Activated T-helper 2 cell treated with anti-CD3 and anti-CD28 coated beads, Interferon-gamma antibody, Interleukin-2, Interleukin-4, amounts not matched to agents 10 μg/mL and 5 μg/mL and 100 μg/mL, durations not matched to agents 14 hours and 24 hours and 36 hours (primary cell): ENCODE data around the gene TMEM126A. TPM values are rescaled to one million over a fixed set of nuclear protein-coding genes. Genes with fewer than 3 reads are reported as not detected.
"Not testable (repeated sequence)": the region's sequence is repeated elsewhere in the genome, so short reads cannot be mapped to it uniquely, and the experiment has no call there.

Experiments used
- DNase-seq: peaks from one replicate; pipeline ENCODE4 v3.0.0; 2021; ENCODE audit warnings: low spot score
- H3K27ac Mint-ChIP-seq: one replicate; pipeline ENCODE4 v1.8.0; 2021; ENCODE audit warnings: mixed read lengths
- H3K27me3 Mint-ChIP-seq: one replicate; pipeline ENCODE4 v1.8.0; 2021; ENCODE audit warnings: low read depth, mixed read lengths
- H3K36me3 Mint-ChIP-seq: one replicate; pipeline ENCODE4 v1.8.0; 2021; ENCODE audit warnings: low read depth, mixed read lengths
- H3K4me1 Mint-ChIP-seq: one replicate; pipeline ENCODE4 v1.8.0; 2021; ENCODE audit warnings: low read depth, mixed read lengths
- H3K4me3 Mint-ChIP-seq: one replicate; pipeline ENCODE4 v1.8.0; 2021; ENCODE audit warnings: low read depth, mild to moderate bottlenecking, moderate library complexity, mixed read lengths
- H3K9me3 Mint-ChIP-seq: one replicate; pipeline ENCODE4 v1.8.0; 2021; ENCODE audit warnings: mixed read lengths
- intact Hi-C: fragments of 100-400 bp; cut with micrococcal nuclease; formaldehyde crosslinking; loops from one replicate; pipeline ENCODE4 v1.15.1; 2023
- total RNA-seq: library from RNA; stranded (reverse); gene quantifications from 2 replicates; pipeline ENCODE4 v1.2.3, GENCODE V29; 2022

TMEM126A gene
- total RNA-seq, 1 donor from 2014 or later, result 49.3 TPM

DNA sequence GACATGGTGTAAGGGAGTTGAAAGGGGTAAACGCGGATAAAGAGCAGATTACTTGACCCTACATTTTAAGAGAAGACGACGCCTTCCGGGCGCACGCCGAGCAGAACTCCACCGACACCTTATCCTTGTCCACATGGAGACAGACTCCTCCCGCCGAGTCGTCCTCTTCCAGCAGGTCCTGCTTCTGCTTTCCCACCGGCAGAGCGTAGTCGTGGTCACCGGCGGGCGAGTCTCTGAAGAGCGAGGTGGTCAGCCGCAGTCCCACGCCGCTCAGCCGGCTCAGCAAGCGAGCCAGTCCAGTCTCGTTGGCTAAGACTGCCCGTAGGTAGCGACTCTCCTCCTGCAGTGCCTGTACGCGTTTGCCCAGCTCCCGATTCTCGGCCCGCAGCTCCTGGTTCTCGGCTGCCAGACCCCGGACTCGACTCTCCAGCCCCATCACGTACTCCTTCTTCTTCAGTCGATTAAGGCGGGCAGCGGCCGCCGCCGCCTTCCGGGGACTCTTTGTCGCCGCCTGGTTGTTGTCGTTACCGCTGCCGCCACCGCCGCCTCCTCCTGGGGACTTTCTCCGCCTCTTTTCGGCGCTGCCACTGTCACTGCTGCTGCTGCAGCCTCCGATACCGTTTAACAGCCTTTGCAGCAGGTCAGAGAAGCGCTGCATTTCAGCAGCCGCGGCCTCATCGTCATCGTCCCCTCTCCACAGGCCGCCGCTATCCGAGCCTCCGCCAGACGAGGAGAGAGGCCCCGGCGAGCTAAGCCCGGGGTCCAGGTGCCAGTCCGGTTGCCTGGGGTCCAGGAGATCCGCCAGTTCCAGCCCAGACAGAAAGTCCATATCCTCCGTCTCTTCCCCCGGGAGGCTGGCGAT, 16.2 kb downstream of the TMEM126A start:
- Mint-ChIP-seq H3K9me3 (no peaks in the 10 kb centered on the region), H3K4me1 (peaks cover 38% of the 10 kb centered on the region), H3K4me3 (peak overlapping the region; percentile 99), H3K27me3 (no peaks in the 10 kb centered on the region), H3K27ac (peak overlapping the region; percentile 96), H3K36me3 (peaks cover 45% of the 10 kb centered on the region)
- intact Hi-C loops, result loop anchor here (1.0 to 5.0 kb wide), 6 partner anchors 16 to 638 kb away; partner anchors contain the start of genes EED, HIKESHI, PICALM and TMEM126B
- peak; percentile 86 for DNase-seq

DNA sequence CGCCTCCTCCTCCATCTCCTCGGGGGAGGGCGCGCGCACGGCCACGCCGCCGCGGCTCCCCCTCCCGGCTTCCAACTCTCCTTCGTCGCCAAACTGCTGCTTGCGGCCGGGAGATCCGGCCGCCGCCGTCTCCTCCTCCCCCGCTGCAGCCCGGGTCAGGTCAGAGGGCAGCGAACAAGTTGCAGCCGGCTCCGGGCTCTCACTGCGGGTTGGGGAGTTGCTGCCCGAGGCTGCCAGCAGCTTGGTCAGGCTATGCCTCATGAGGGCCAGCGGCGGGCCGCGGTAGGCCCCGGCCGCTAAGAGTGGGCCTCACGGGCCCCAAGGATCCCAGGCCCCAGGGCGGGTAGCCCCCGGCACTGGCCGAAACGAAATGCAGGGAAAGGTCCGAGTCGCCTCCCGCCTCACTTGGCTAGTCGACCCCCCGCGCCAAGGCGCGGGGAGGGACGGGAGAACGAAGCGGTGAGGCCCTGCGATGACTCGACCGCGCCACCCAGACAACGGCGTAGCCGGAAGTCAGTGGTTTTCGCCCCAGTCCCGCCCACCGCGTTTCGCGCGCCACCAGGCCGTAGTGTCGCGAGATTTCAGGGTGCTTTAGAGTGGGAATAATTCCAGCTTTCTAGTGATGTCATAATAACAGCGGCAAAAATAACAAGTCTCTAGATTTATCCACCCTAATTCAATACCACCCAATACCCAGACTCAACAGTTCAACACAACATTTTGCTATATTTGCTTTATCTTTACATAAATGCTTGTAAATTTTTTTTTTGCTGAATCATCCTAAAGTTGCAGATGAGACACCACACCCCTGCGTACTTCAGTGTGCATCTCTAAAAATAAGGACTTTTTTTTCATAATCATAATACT, 17.1 kb downstream of the TMEM126A start, which contains the start of gene CREBZF:
TSS of gene CREBZF (minus strand) at position 515 of the 867 bp plus-strand sequence. CDS start at position 261, 254 bp downstream.
- H3K9me3 Mint-ChIP-seq, result no peaks in the 10 kb centered on the region
- H3K27me3 Mint-ChIP-seq, result no peaks in the 10 kb centered on the region
- peaks cover 33% of the 10 kb centered on the region for H3K4me1 Mint-ChIP-seq
- intact Hi-C loops, result loop anchor here (1.0 to 5.0 kb wide), 7 partner anchors 37 to 637 kb away; partner anchors contain the start of genes EED, HIKESHI, PICALM and TMEM126B
- peak within 1 kb of the TSS; percentile 96 for H3K27ac Mint-ChIP-seq
- peak within 1 kb of the TSS; percentile 99 for H3K4me3 Mint-ChIP-seq
- H3K36me3 Mint-ChIP-seq, result peaks cover 38% of the 10 kb centered on the region
- peak; percentile 94 for DNase-seq

DNA sequence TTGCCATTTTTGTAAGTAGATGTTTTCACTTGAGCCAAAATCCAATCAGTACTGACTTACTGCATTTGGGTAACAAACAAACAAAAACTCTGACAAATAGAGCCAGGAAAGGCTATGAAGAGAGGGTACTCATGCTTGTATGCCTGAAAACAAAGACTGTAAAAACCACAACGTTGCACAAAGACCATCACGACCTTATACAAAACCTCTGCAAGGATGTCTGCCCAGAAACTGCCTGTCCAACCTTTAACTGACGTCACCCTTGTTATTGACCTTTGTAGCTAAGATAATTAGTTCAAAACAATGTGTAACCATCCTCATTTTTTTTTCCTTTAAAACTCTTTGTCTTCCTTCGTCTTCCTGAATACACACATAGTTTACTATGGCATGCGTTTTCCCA, 18.0 kb downstream of the TMEM126A start:
- Mint-ChIP-seq H3K27me3 (no peaks in the 10 kb centered on the region), H3K36me3 (peaks cover 30% of the 10 kb centered on the region), H3K4me1 (peaks cover 24% of the 10 kb centered on the region), H3K9me3 (no peaks in the 10 kb centered on the region), H3K27ac (peak overlapping the region; percentile 35), H3K4me3 (peak overlapping the region; percentile 31)
- DNase-seq, result no peak
- intact Hi-C loops, result loop anchor here (1.0 to 2.0 kb wide), 3 partner anchors 85 to 579 kb away; partner anchors contain the start of gene EED

DNA sequence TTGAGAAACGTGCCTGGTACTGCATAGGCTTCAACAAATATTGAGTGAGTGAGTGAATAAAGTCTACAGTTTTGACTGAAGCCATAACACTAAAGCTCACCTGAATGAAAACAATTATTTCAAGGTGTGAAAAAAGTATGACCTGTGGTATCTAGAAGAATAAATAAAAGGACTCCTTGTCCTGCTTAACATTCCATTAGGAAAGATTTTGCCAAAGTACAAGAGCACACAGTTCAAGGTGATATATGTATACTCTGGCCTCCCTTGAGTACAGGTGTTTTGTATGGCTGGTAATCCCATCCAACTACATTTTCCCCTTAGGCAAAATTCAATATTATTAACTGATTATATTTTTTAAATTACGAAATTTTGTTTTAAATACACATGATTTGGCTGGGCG, 18.9 kb downstream of the TMEM126A start:
- peaks cover 16% of the 10 kb centered on the region for H3K4me1 Mint-ChIP-seq
- no peak for DNase-seq
- no peak overlapping the region for H3K27ac Mint-ChIP-seq
- H3K9me3 Mint-ChIP-seq, result no peaks in the 10 kb centered on the region
- peaks cover 20% of the 10 kb centered on the region for H3K36me3 Mint-ChIP-seq
- intact Hi-C loops, result no loop called here
- no peaks in the 10 kb centered on the region for H3K27me3 Mint-ChIP-seq
- no peak overlapping the region for H3K4me3 Mint-ChIP-seq

DNA sequence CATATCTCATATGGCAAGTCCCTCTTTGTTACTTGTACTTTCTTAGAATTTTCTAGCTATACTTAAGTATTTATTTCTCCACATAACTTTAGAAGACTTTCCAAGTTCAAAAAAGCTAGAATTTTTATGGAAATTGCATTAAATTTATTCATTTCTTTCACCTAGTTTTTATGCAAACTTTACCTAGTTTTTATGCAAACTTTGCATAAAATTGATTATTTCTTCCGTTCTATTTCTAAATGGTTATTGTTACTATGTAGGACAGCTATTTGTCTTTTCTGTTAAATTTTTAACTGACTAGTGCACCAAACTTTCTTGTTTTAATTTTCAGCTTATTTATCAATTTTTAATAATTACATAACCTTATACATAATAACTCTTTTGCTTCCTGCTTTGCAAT, 20.4 kb downstream of the TMEM126A start:
- H3K36me3 Mint-ChIP-seq, result peaks cover 12% of the 10 kb centered on the region
- intact Hi-C loops, result no loop called here
- no peaks in the 10 kb centered on the region for H3K27me3 Mint-ChIP-seq

DNA sequence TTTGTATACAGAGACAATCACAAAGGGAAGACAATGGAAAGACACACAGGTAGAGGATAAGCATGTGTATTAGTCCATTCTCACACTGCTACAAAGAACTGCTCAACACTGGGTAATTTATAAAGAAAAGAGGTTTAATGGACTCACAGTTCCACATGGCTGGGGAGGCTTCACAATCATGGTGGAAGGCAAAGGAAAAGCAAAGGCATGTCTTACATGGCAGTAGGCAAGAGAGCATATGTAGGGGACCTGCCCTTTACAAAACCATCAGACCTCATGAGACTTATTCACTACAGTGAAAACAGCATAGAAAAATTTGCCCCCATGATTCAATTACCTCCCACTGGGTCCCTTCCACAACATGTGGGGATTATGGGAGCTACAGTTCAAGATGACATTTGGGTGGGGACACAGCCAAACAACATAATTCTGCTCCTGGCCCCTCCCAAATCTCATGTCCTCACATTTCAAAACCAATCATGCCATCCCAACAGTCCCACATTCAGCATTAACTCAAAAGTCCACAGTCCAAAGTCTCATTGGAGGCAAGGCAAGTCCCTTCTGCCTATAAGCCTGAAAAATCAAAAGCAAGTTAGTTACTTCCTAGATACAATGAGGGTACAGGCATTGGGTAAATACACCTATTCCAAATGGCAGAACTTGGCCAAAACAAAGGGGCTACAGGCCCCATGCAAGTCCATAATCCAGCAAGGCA, 23.3 kb downstream of the TMEM126A start:
- H3K4me3 Mint-ChIP-seq, H3K27me3 Mint-ChIP-seq, intact Hi-C loops, H3K27ac Mint-ChIP-seq, H3K4me1 Mint-ChIP-seq, DNase-seq, H3K36me3 Mint-ChIP-seq: not testable (repeated sequence)
- peaks cover 16% of the 10 kb centered on the region for H3K9me3 Mint-ChIP-seq

More for the DNA sequence above, 20.4 kb downstream of the TMEM126A start:
- Mint-ChIP-seq H3K4me1 (peaks cover 13% of the 10 kb centered on the region), H3K27ac (no peak overlapping the region), H3K4me3 (no peak overlapping the region), H3K9me3 (peaks cover 5% of the 10 kb centered on the region)
- DNase-seq, result no peak

DNA sequence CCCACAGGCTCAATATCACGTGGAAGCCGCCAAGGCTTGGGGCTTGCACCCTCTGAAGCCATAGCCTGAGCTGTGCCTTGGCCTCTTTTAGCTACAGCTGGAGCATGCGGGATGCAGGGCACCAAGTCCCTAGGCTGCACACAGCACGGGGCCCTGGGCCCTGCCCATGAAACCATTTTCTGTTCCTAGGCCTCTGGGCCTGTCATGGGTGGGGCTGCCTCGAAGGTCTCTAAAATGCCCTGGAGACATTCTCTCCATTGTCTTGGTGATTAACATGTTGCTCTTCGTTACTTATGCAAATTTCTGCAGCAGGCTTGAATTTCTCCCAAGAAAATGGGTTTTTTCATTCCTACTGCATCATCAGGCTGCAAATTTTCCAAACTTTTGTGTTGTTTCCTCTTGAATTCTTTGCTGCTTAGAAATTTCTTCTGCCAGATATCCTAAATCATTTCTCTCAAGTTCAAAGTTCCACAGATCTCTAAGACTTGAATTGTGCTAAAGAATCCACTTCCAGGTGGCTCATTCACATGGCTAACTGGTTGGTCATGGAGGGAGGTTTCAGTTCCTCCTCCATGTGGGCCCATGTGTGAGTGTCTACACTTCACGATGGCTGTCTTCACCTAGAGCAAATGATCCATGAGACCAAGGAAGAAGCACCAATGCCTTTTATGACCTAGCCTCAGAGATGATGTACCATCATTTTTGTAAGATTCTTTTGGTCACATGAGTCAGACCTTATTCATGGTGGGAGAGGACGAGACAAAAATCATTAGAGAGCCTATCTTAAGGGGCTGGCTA, 24.5 kb downstream of the TMEM126A start:
- Mint-ChIP-seq H3K27ac (no peak overlapping the region), H3K27me3 (no peaks in the 10 kb centered on the region), H3K4me3 (no peak overlapping the region), H3K36me3 (peaks cover 8% of the 10 kb centered on the region), H3K9me3 (peaks cover 16% of the 10 kb centered on the region), H3K4me1 (peaks cover 9% of the 10 kb centered on the region)
- no peak for DNase-seq
- intact Hi-C loops, result no loop called here

DNA sequence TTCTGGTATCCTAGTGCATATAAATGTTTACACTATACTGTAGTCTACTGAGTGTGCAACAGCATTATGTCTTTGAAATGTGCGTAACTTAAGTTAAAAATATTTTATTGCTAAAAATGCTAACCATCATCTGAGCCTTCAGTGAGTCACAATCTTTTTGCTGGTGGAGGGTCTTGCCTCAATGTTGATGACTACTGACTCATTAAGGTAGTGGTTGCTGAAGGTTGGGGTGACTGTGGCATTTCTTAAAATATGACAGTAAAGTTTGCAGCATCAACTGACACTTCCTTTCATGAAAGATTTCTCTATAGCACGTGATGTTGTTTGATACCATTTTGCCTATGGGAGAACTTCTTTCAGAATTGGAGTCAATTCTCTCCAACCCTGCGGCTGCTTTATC, 25.6 kb downstream of the TMEM126A start:
- intact Hi-C loops, result no loop called here
- Mint-ChIP-seq H3K9me3 (peaks cover 16% of the 10 kb centered on the region), H3K4me1 (peaks cover 9% of the 10 kb centered on the region), H3K27ac (no peak overlapping the region), H3K27me3 (peaks cover 2% of the 10 kb centered on the region), H3K36me3 (peaks cover 8% of the 10 kb centered on the region), H3K4me3 (no peak overlapping the region)
- DNase-seq, result no peak

DNA sequence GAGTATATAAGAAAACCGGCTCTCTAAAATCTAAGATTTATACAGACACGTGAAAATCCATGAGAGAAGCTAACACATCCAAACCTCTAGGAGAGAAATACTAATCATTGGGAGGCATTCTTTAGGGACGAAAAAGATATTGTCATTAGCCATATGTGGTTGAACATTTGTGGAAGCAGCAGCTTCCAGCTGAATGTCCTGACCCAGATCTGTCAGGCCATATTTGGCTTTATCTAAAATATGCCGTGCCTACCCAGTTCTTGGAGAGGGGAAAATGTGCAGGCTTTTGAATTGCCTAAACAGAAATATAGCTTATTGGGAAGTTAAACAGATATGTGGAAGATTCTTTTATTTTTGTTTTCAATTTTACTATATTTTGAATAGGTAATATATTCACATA, 31.8 kb downstream of the TMEM126A start:
- Mint-ChIP-seq H3K9me3 (peaks cover 5% of the 10 kb centered on the region), H3K4me1 (peaks cover 17% of the 10 kb centered on the region), H3K27ac (no peak overlapping the region), H3K27me3 (peaks cover 13% of the 10 kb centered on the region), H3K36me3 (peaks cover 7% of the 10 kb centered on the region), H3K4me3 (no peak overlapping the region)
- intact Hi-C loops, result no loop called here
- no peak for DNase-seq

DNA sequence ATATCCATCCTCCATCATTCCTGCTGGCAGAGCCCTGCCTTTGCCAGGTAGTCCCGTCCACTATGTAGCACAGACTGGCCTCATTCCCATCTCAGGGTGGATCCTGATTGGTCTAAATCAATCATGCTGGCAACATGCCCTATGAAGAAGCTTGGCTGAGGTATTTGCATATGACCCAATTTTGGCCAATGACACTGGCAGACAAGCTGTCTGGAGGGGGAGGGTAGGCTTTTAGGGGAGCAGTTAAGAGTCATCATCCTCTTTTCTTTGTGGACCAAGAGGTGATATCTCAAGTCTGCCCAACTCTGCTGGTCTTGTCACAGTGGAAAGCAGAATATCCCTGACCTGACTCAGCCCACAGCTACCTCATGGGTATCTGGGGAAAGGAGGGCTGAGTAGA, 33.1 kb downstream of the TMEM126A start:
- Mint-ChIP-seq H3K27me3 (peaks cover 13% of the 10 kb centered on the region), H3K4me1 (peaks cover 17% of the 10 kb centered on the region), H3K9me3 (no peaks in the 10 kb centered on the region), H3K4me3 (no peak overlapping the region), H3K36me3 (peaks cover 4% of the 10 kb centered on the region), H3K27ac (no peak overlapping the region)
- DNase-seq, result no peak
- intact Hi-C loops, result loop anchor here (5.0 kb wide), 1 partner anchor 54 kb away; the partner anchor contains the start of genes DLG2 and TMEM126B

DNA sequence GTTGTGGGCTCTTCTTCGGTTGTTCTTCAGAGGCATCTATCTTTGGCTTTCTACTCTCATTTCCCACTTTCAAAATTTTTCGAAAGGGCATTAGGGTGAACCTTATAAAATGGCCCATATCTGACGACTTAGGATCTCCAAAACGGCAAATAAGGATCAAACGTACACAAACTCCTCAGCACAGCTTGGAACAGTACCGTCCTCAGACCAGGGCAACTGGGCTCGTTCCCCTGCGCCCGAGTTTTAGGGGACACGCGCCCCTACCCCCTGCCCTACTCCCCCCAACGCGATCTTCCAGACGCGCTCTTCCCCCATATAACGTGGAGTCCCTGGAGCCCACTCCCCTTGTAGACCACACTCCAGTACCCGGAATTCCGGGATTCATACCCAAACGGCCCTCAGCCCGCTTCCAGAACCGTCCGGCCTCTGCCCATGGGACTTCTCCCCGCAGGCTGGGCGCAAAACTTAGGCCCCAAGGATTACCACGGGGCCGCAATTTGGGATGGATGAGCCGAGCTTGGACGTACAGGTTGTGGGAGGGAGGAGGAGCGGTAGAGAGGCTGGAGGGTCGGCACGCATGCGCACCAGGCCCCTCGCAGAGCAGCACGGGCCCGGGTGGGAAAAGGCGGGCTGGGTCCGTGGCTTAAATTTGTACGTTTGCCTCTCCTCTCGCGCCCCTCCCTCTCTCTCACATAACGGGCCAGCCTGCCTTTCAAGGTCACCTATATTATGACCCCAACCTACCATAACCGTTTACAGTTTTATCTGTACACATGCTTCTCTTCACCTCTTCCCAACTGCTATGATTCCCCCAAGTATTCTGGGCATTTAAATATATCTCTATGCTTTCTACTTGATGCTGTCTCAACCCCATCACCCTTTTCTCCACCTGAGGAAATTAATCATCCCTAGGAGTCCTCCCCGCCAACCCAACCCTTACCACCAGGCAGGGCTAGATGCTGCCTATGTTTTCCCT, 34.9 kb downstream of the TMEM126A start:
- Mint-ChIP-seq H3K9me3 (no peaks in the 10 kb centered on the region), H3K27me3 (peaks cover 13% of the 10 kb centered on the region), H3K36me3 (peaks cover 4% of the 10 kb centered on the region), H3K4me1 (peaks cover 17% of the 10 kb centered on the region), H3K4me3 (peak overlapping the region; percentile 81), H3K27ac (peak overlapping the region; percentile 79)
- DNase-seq, result peak; percentile 40
- intact Hi-C loops, result loop anchor here (5.0 kb wide), 1 partner anchor 55 kb away; the partner anchor contains the start of genes DLG2 and TMEM126B
